C4-2B (cell line): ENCODE measurements around the gene MAP2K2.

ENCODE experiments used
- ZFX ChIP-seq: fragments of 450-650 bp; IDR thresholded peaks from 2 replicates; pipeline ENCODE4 v1.6.1; 2017
- TF ChIP-seq, protein P1 (sequence below): fragments of 450-650 bp; conservative IDR thresholded peaks from 2 replicates; pipeline ENCODE4 v1.5.1; 2017; ENCODE audit warnings: mild to moderate bottlenecking

DNA sequence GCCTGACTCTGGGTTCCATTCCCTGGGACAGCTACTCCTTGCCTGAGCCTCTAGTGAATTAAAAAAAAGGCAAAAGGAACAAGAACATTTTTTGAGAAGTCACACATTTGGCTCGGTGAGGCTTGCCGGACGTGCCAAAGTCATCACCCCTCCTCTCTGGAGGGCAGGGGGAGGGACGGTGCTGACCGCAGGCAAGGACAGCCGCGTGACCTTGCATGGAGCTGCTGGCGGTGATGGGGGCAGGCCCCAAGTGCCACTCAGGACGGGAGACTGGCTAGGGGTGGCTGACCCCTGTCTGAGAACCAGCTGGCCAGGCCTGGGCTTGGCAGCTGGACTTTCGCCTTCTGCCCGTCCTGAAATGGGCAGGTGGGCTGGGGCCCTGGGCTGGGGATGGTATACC lies 26.4 kb downstream of the MAP2K2 start:
- TF ChIP-seq, protein P1, sequence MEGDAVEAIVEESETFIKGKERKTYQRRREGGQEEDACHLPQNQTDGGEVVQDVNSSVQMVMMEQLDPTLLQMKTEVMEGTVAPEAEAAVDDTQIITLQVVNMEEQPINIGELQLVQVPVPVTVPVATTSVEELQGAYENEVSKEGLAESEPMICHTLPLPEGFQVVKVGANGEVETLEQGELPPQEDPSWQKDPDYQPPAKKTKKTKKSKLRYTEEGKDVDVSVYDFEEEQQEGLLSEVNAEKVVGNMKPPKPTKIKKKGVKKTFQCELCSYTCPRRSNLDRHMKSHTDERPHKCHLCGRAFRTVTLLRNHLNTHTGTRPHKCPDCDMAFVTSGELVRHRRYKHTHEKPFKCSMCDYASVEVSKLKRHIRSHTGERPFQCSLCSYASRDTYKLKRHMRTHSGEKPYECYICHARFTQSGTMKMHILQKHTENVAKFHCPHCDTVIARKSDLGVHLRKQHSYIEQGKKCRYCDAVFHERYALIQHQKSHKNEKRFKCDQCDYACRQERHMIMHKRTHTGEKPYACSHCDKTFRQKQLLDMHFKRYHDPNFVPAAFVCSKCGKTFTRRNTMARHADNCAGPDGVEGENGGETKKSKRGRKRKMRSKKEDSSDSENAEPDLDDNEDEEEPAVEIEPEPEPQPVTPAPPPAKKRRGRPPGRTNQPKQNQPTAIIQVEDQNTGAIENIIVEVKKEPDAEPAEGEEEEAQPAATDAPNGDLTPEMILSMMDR: no peak
- TF ChIP-seq ZFX: no peak
